HCT116 (cell line): ENCODE measurements around the gene DHRSX.
"Not testable (repeated sequence)": the region's sequence is repeated elsewhere in the genome, so short reads cannot be mapped to it uniquely, and the experiment has no call there.

ENCODE experiments used
- ATF3 ChIP-seq: IDR thresholded peaks from 2 replicates; pipeline ENCODE4 v1.6.1; 2012
- CEBPB ChIP-seq: IDR thresholded peaks from 2 replicates; pipeline ENCODE4 v1.6.1; 2012; ENCODE audit warnings: low read depth
- CTCF ChIP-seq, 3 experiments: fragments of 200-600 bp in 1 of 3; sonication (generic) in 1 of 3; IDR thresholded peaks in 2 of 3; conservative IDR thresholded peaks in 1 of 3; 2 replicates each; pipeline ENCODE4 v1.5.1; 2012 to 2017; ENCODE audit warnings: low read depth in 2 of 3, low read length in 2 of 3, antibody characterized with exemption in 1 of 3, borderline replicate concordance in 1 of 3, control low read depth in 1 of 3, mild to moderate bottlenecking in 1 of 3, mixed read lengths in 1 of 3, mixed run types in 1 of 3, moderate library complexity in 1 of 3; ENCODE audit not compliant: insufficient read depth in 1 of 3
- EGR1 ChIP-seq: IDR thresholded peaks from 2 replicates; pipeline ENCODE4 v1.6.1; 2012; ENCODE audit warnings: low read depth
- EZH2 ChIP-seq: fragments of 200-600 bp; sonication (generic); IDR thresholded peaks from 2 replicates; pipeline ENCODE4 v1.6.1; 2017; ENCODE audit warnings: antibody characterized with exemption, mixed run types
- EZH2phosphoT487 ChIP-seq: fragments of 200-600 bp; IDR thresholded peaks from 2 replicates; pipeline ENCODE4 v1.6.1; 2018; ENCODE audit warnings: antibody characterized with exemption, borderline replicate concordance
- FOSL1 ChIP-seq: IDR thresholded peaks from 2 replicates; pipeline ENCODE4 v1.6.1; 2012; ENCODE audit warnings: low read depth
- JUND ChIP-seq: IDR thresholded peaks from 2 replicates; pipeline ENCODE4 v1.6.1; 2012
- POLR2A ChIP-seq: IDR thresholded peaks from 2 replicates; pipeline ENCODE4 v1.7.0; 2011; ENCODE audit warnings: borderline replicate concordance; ENCODE audit not compliant: insufficient read depth, insufficient read length; ENCODE audit errors: extremely low read depth
- POLR2AphosphoS5 ChIP-seq: IDR thresholded peaks from 2 replicates; pipeline ENCODE4 v1.6.1; 2011; ENCODE audit warnings: mild to moderate bottlenecking, low read depth, low read length, moderate library complexity
- RAD21 ChIP-seq: IDR thresholded peaks from 2 replicates; pipeline ENCODE4 v1.6.1; 2012; ENCODE audit warnings: low read depth, mild to moderate bottlenecking
- REST ChIP-seq: IDR thresholded peaks from 2 replicates; pipeline ENCODE4 v1.6.1; 2012; ENCODE audit warnings: low read depth
- TCF7L2 ChIP-seq: IDR thresholded peaks from 2 replicates; pipeline ENCODE4 v1.7.0; 2011; ENCODE audit warnings: borderline replicate concordance, inconsistent platforms; ENCODE audit not compliant: insufficient read depth, insufficient read length; ENCODE audit errors: extremely low read depth
- ZNF274 ChIP-seq: fragments of 200-500 bp; sonication (Bioruptor generic); IDR thresholded peaks from 2 replicates; pipeline ENCODE4 v1.6.1; 2014; ENCODE audit warnings: mild to moderate bottlenecking, low read depth, low read length, inconsistent platforms

GRCh38 chrX:2460821-2461710 lies 39.7 kb downstream of the DHRSX start:
- not testable (repeated sequence) for TF ChIP-seq CTCF (IDR thresholded peaks at IDR 0.05 in 2 of 3, conservative IDR thresholded peaks at IDR 0.05 in 1 of 3; ENCODE audit: borderline replicate concordance in 1 of 3, insufficient read depth in 1 of 3, low read depth in 2 of 3, low read length in 2 of 3); POLR2A; EGR1; POLR2AphosphoS5; EZH2; EZH2phosphoT487; CEBPB; ZNF274; FOSL1; REST; JUND; RAD21; ATF3; TCF7L2
